Trophoblast cell (in vitro differentiated cells and primary cell): ENCODE data around the gene ABCE1.

Experiments
- DNase-seq, 2 donors: peaks; one replicate each; pipeline ENCODE4 v3.0.0-alpha.2; 2016
- H2AFZ ChIP-seq: 2 replicates; pipeline ENCODE4 v1.6.1; 2013; ENCODE audit warnings: low read length, moderate library complexity, mild to moderate bottlenecking; ENCODE audit not compliant: insufficient read depth, poor library complexity
- H2AK5ac ChIP-seq: 2 replicates; pipeline ENCODE4 v1.6.1; 2013; ENCODE audit warnings: mild to moderate bottlenecking, low read length
- H2BK120ac ChIP-seq: 2 replicates; pipeline ENCODE4 v1.6.1; 2013; ENCODE audit warnings: low read length, mild to moderate bottlenecking, moderate library complexity; ENCODE audit not compliant: insufficient read depth, poor library complexity
- H2BK12ac ChIP-seq: 2 replicates; pipeline ENCODE4 v1.6.1; 2013; ENCODE audit warnings: mild to moderate bottlenecking, low read length, moderate library complexity
- H2BK5ac ChIP-seq: 2 replicates; pipeline ENCODE4 v1.6.1; 2013; ENCODE audit warnings: low read length, low read depth, moderate library complexity, mild to moderate bottlenecking; ENCODE audit not compliant: poor library complexity
- H3K14ac ChIP-seq: 2 replicates; pipeline ENCODE4 v1.6.1; 2013; ENCODE audit warnings: mild to moderate bottlenecking, low read length
- H3K18ac ChIP-seq: 2 replicates; pipeline ENCODE4 v1.6.1; 2013; ENCODE audit warnings: mild to moderate bottlenecking, low read length
- H3K23ac ChIP-seq: 2 replicates; pipeline ENCODE4 v1.6.1; 2013; ENCODE audit warnings: low read length
- H3K27ac ChIP-seq: 2 replicates; pipeline ENCODE4 v1.5.1; 2013; ENCODE audit warnings: low read depth, mild to moderate bottlenecking, inconsistent platforms, low read length, moderate library complexity
- H3K27me3 ChIP-seq: 2 replicates; pipeline ENCODE4 v1.6.1; 2013; ENCODE audit warnings: inconsistent platforms, mild to moderate bottlenecking, low read length, moderate library complexity; ENCODE audit not compliant: insufficient read depth
- H3K36me3 ChIP-seq, 2 experiments: 1 replicate in 1 of 2; 2 replicates in 1 of 2; pipeline ENCODE4 v1.6.1; 2013; ENCODE audit warnings: low read length in 2 of 2, mild to moderate bottlenecking in 2 of 2, moderate library complexity in 1 of 2; ENCODE audit not compliant: insufficient read depth in 2 of 2, control insufficient read depth in 1 of 2
- H3K4ac ChIP-seq: 2 replicates; pipeline ENCODE4 v1.6.1; 2013; ENCODE audit warnings: low read depth, mild to moderate bottlenecking, low read length, moderate library complexity
- H3K4me1 ChIP-seq, 2 experiments: 1 replicate in 1 of 2; 2 replicates in 1 of 2; pipeline ENCODE4 v1.6.1; 2013; ENCODE audit warnings: low read length in 2 of 2, mild to moderate bottlenecking in 2 of 2, moderate library complexity in 1 of 2; ENCODE audit not compliant: insufficient read depth in 2 of 2, control insufficient read depth in 1 of 2
- H3K4me2 ChIP-seq: 2 replicates; pipeline ENCODE4 v1.6.1; 2013; ENCODE audit warnings: inconsistent platforms, mild to moderate bottlenecking, low read length, moderate library complexity
- H3K4me3 ChIP-seq: 2 replicates; pipeline ENCODE4 v1.5.1; 2013; ENCODE audit warnings: mild to moderate bottlenecking, low read depth, low read length, inconsistent platforms
- H3K79me1 ChIP-seq: one replicate; pipeline ENCODE4 v1.6.1; 2013; ENCODE audit warnings: low read length
- H3K79me2 ChIP-seq: 2 replicates; pipeline ENCODE4 v1.6.1; 2013; ENCODE audit warnings: low read length, mild to moderate bottlenecking; ENCODE audit not compliant: control insufficient read depth, insufficient read depth, poor library complexity
- H3K9ac ChIP-seq: 2 replicates; pipeline ENCODE4 v1.6.1; 2013; ENCODE audit warnings: mild to moderate bottlenecking, low read length
- H3K9me3 ChIP-seq: 2 replicates; pipeline ENCODE4 v1.6.1; 2013; ENCODE audit warnings: low read depth, mild to moderate bottlenecking, control low read depth, inconsistent platforms, low read length; ENCODE audit not compliant: insufficient read depth
- H4K12ac ChIP-seq: 2 replicates; pipeline ENCODE4 v1.6.1; 2013; ENCODE audit warnings: low read depth, mild to moderate bottlenecking, low read length, moderate library complexity
- H4K8ac ChIP-seq: 2 replicates; pipeline ENCODE4 v1.6.1; 2013; ENCODE audit warnings: low read depth, mild to moderate bottlenecking, low read length, moderate library complexity
- H4K91ac ChIP-seq: one replicate; pipeline ENCODE4 v1.6.1; 2013; ENCODE audit warnings: low read depth, mild to moderate bottlenecking, low read length, moderate library complexity
- WGBS: extraction: QIAGEN DNeasy Blood & Tissue Kit; methylation state at CpG from one replicate; pipeline ENCODE4 v1.1.7; 2013; ENCODE audit warnings: missing lambda C conversion rate; ENCODE audit not compliant: insufficient read length, insufficient coverage; ENCODE audit errors: extremely low coverage; 5-methylcytosine and 5-hydroxymethylcytosine counted together

Gene ABCE1

GRCh38 chr4:145161549-145161948, 63.4 kb downstream of the ABCE1 start:
- no peak overlapping the region for H2BK120ac ChIP-seq
- no peak overlapping the region for H3K4me2 ChIP-seq
- H2BK12ac ChIP-seq = no peak overlapping the region
- H3K9me3 ChIP-seq = no peaks in the 10 kb centered on the region
- H3K4me3 ChIP-seq = no peak overlapping the region
- no peaks in the 10 kb centered on the region for H3K79me1 ChIP-seq
- no peak overlapping the region for H4K8ac ChIP-seq
- no peaks in the 10 kb centered on the region for H3K27me3 ChIP-seq
- H2AFZ ChIP-seq = no peak overlapping the region
- H3K79me2 ChIP-seq = no peaks in the 10 kb centered on the region
- no peak overlapping the region for H4K12ac ChIP-seq
- no peak overlapping the region for H3K14ac ChIP-seq
- no peak overlapping the region for H2AK5ac ChIP-seq
- no peak overlapping the region for H3K18ac ChIP-seq
- H3K4me1 ChIP-seq = no peaks in the 10 kb centered on the region
- H3K23ac ChIP-seq = no peak overlapping the region
- H4K91ac ChIP-seq = no peak overlapping the region
- no peak for DNase-seq
- H3K36me3 ChIP-seq = peaks cover 7 to 15% of the 10 kb centered on the region in 2 experiments
- H3K27ac ChIP-seq = no peak overlapping the region
- H3K9ac ChIP-seq = no peak overlapping the region
- H3K4ac ChIP-seq = no peak overlapping the region
- no CpG with 5 or more reads among the region's 2 CpGs for WGBS
- no peak overlapping the region for H2BK5ac ChIP-seq

GRCh38 chr4:145167887-145168286, 69.8 kb downstream of the ABCE1 start:
- Histone ChIP-seq H3K18ac (no peak overlapping the region), H3K36me3 (peaks cover 2 to 9% of the 10 kb centered on the region in 2 experiments)

GRCh38 chr4:145168581-145169187, 70.6 kb downstream of the ABCE1 start:
- WGBS = no CpG with 5 or more reads among the region's 2 CpGs

More at GRCh38 chr4:145167887-145168286, 69.8 kb downstream of the ABCE1 start:
- Histone ChIP-seq H3K4me1 (no peaks in the 10 kb centered on the region), H2BK5ac (no peak overlapping the region), H2AFZ (no peak overlapping the region), H3K27me3 (no peaks in the 10 kb centered on the region), H3K14ac (no peak overlapping the region), H2BK12ac (no peak overlapping the region), H3K23ac (no peak overlapping the region), H4K91ac (no peak overlapping the region), H3K4ac (no peak overlapping the region), H3K9me3 (no peaks in the 10 kb centered on the region), H4K8ac (no peak overlapping the region), H2BK120ac (no peak overlapping the region), H3K9ac (no peak overlapping the region), H2AK5ac (no peak overlapping the region), H3K4me2 (no peak overlapping the region), H3K27ac (no peak overlapping the region), H3K79me1 (no peaks in the 10 kb centered on the region), H3K4me3 (no peak overlapping the region), H3K79me2 (no peaks in the 10 kb centered on the region), H4K12ac (no peak overlapping the region)
- DNase-seq = no peak
- no CpG with 5 or more reads among the region's 2 CpGs for WGBS

GRCh38 chr4:145170223-145170622, 72.1 kb downstream of the ABCE1 start:
- no peak overlapping the region for H2BK12ac ChIP-seq
- H3K79me2 ChIP-seq = no peaks in the 10 kb centered on the region
- no peak overlapping the region for H4K8ac ChIP-seq
- H2AFZ ChIP-seq = no peak overlapping the region
- WGBS = no CpG with 5 or more reads among the region's 1 CpG
- H3K4me2 ChIP-seq = no peak overlapping the region
- DNase-seq = no peak
- H2BK120ac ChIP-seq = no peak overlapping the region
- no peak overlapping the region for H3K14ac ChIP-seq
- no peaks in the 10 kb centered on the region for H3K4me1 ChIP-seq
- H4K12ac ChIP-seq = no peak overlapping the region
- H3K18ac ChIP-seq = no peak overlapping the region
- H2AK5ac ChIP-seq = no peak overlapping the region
- H3K23ac ChIP-seq = no peak overlapping the region
- peaks cover 2 to 9% of the 10 kb centered on the region in 2 experiments for H3K36me3 ChIP-seq
- H3K27ac ChIP-seq = no peak overlapping the region
- H3K9ac ChIP-seq = no peak overlapping the region
- H3K4ac ChIP-seq = no peak overlapping the region
- H4K91ac ChIP-seq = no peak overlapping the region
- H2BK5ac ChIP-seq = no peak overlapping the region
- H3K79me1 ChIP-seq = no peaks in the 10 kb centered on the region
- H3K27me3 ChIP-seq = no peaks in the 10 kb centered on the region
- H3K4me3 ChIP-seq = no peak overlapping the region
- H3K9me3 ChIP-seq = no peaks in the 10 kb centered on the region

More at GRCh38 chr4:145168581-145169187, 70.6 kb downstream of the ABCE1 start:
- Histone ChIP-seq H3K4me3 (no peak overlapping the region), H2BK5ac (no peak overlapping the region), H4K8ac (no peak overlapping the region), H3K36me3 (peaks cover 2 to 9% of the 10 kb centered on the region in 2 experiments), H3K14ac (no peak overlapping the region), H3K27me3 (no peaks in the 10 kb centered on the region), H3K79me2 (no peaks in the 10 kb centered on the region), H3K4me2 (no peak overlapping the region), H3K4me1 (no peaks in the 10 kb centered on the region), H3K9me3 (no peaks in the 10 kb centered on the region), H3K27ac (no peak overlapping the region), H2AK5ac (no peak overlapping the region), H3K79me1 (no peaks in the 10 kb centered on the region), H4K91ac (no peak overlapping the region), H3K18ac (no peak overlapping the region), H3K4ac (no peak overlapping the region), H3K9ac (no peak overlapping the region), H2BK12ac (no peak overlapping the region), H2AFZ (no peak overlapping the region), H2BK120ac (no peak overlapping the region), H3K23ac (no peak overlapping the region), H4K12ac (no peak overlapping the region)
- no peak for DNase-seq
